CD14-positive monocyte (primary cell): ENCODE measurements around the gene CRISPLD2. TPM values are rescaled to one million over a fixed set of nuclear protein-coding genes. Genes with fewer than 3 reads are reported as not detected.

ENCODE experiments used
- DNase-seq, 3 donors: peaks; one replicate each; pipeline ENCODE4 v3.0.0-alpha.2; 2011 to 2022
- H2AFZ ChIP-seq: 2 replicates; pipeline ENCODE4 v1.6.0; 2012; ENCODE audit warnings: mild to moderate bottlenecking, low read depth, low read length, inconsistent platforms; ENCODE audit not compliant: insufficient read depth, poor library complexity, severe bottlenecking
- H3K27ac ChIP-seq, 2 donors: 1 replicate in 1 of 2; 2 replicates in 1 of 2; pipeline ENCODE4 v1.5.1; 2012 to 2013; ENCODE audit warnings: low read length in 2 of 2, control low read depth in 1 of 2, inconsistent platforms in 1 of 2, low read depth in 1 of 2, mild to moderate bottlenecking in 1 of 2
- H3K27me3 ChIP-seq, 2 donors: one replicate each; pipeline versions ENCODE4 v1.6.0 to v1.6.1; 2011 to 2013; ENCODE audit warnings: low read length in 2 of 2; ENCODE audit not compliant: control insufficient read depth in 2 of 2, insufficient read depth in 2 of 2
- H3K36me3 ChIP-seq, 2 donors: replicated peaks in 1 of 2; 1 replicate in 1 of 2; 2 replicates in 1 of 2; pipeline versions ENCODE4 v1.5.1 to v1.6.1; 2012 to 2013; ENCODE audit warnings: low read length in 2 of 2, control low read depth in 1 of 2, inconsistent platforms in 1 of 2, mild to moderate bottlenecking in 1 of 2; ENCODE audit not compliant: insufficient read depth in 2 of 2, control insufficient read depth in 1 of 2
- H3K4me1 ChIP-seq, 2 donors: 1 replicate in 1 of 2; 2 replicates in 1 of 2; pipeline versions ENCODE4 v1.5.1 to v1.6.1; 2012 to 2013; ENCODE audit warnings: low read length in 2 of 2, control low read depth in 1 of 2, inconsistent platforms in 1 of 2, mild to moderate bottlenecking in 1 of 2, moderate library complexity in 1 of 2; ENCODE audit not compliant: insufficient read depth in 2 of 2, control insufficient read depth in 1 of 2
- H3K4me2 ChIP-seq: replicated peaks from 2 replicates; pipeline ENCODE3; 2012; ENCODE audit warnings: low read length, moderate library complexity, mild to moderate bottlenecking; ENCODE audit not compliant: poor library complexity, severe bottlenecking; ENCODE audit errors: extremely low read depth
- H3K4me3 ChIP-seq, 3 experiments: fragments of 200-600 bp in 1 of 3; sonication (generic) in 1 of 3; replicated peaks in 1 of 3; 1 replicate in 2 of 3; 2 replicates in 1 of 3; pipeline ENCODE4 v1.5.1; 2011 to 2013; ENCODE audit warnings: low read length in 3 of 3, mild to moderate bottlenecking in 3 of 3, control low read depth in 2 of 3, low read depth in 2 of 3, inconsistent platforms in 1 of 3, moderate library complexity in 1 of 3
- H3K79me2 ChIP-seq: 2 replicates; pipeline ENCODE4 v1.6.0; 2012; ENCODE audit warnings: mild to moderate bottlenecking, control low read depth, inconsistent platforms, low read length, moderate library complexity; ENCODE audit not compliant: insufficient read depth
- H3K9ac ChIP-seq: 2 replicates; pipeline ENCODE4 v1.6.0; 2017; ENCODE audit warnings: low read length, mild to moderate bottlenecking; ENCODE audit not compliant: insufficient read depth, poor library complexity, severe bottlenecking
- H3K9me3 ChIP-seq, 2 donors: replicated peaks in 1 of 2; 1 replicate in 1 of 2; 2 replicates in 1 of 2; pipeline versions ENCODE4 v1.5.1 to v1.6.1; 2012 to 2013; ENCODE audit warnings: low read length in 2 of 2, control low read depth in 1 of 2; ENCODE audit not compliant: control insufficient read depth in 1 of 2, insufficient read depth in 1 of 2
- H4K20me1 ChIP-seq: 2 replicates; pipeline ENCODE4 v1.6.0; 2012; ENCODE audit warnings: mild to moderate bottlenecking, low read length, control low read depth, moderate library complexity; ENCODE audit not compliant: insufficient read depth
- H3K27ac Mint-ChIP-seq, 7 donors: one replicate each; pipeline ENCODE4 v1.8.0; 2020; ENCODE audit warnings: mild to moderate bottlenecking in 7 of 7, mixed read lengths in 7 of 7, moderate library complexity in 6 of 7, inconsistent platforms in 2 of 7
- H3K27me3 Mint-ChIP-seq, 3 donors: one replicate each; pipeline ENCODE4 v1.8.0; 2021 to 2022; ENCODE audit warnings: low read depth in 3 of 3, mild to moderate bottlenecking in 3 of 3, mixed read lengths in 3 of 3, moderate library complexity in 3 of 3, inconsistent platforms in 1 of 3
- H3K36me3 Mint-ChIP-seq, 2 donors: one replicate each; pipeline ENCODE4 v1.8.0; 2020; ENCODE audit warnings: mixed read lengths in 2 of 2, inconsistent platforms in 1 of 2, mild to moderate bottlenecking in 1 of 2
- H3K4me1 Mint-ChIP-seq: one replicate; pipeline ENCODE4 v1.8.0; 2020; ENCODE audit warnings: mild to moderate bottlenecking, mixed read lengths
- H3K4me3 Mint-ChIP-seq, 2 donors: one replicate each; pipeline ENCODE4 v1.8.0; 2020; ENCODE audit warnings: mild to moderate bottlenecking in 2 of 2, mixed read lengths in 2 of 2, moderate library complexity in 1 of 2
- H3K9me3 Mint-ChIP-seq, 7 donors: one replicate each; pipeline ENCODE4 v1.8.0; 2020 to 2022; ENCODE audit warnings: mixed read lengths in 7 of 7, mild to moderate bottlenecking in 6 of 7, moderate library complexity in 6 of 7, inconsistent platforms in 2 of 7
- CTCF ChIP-seq: fragments of 200-600 bp; IDR thresholded peaks from one replicate; pipeline ENCODE4 v1.8.0; 2022; ENCODE audit warnings: antibody characterized with exemption, mild to moderate bottlenecking
- WGBS: methylation state at CpG from one replicate; pipeline ENCODE4 v1.1.5; 2013; ENCODE audit warnings: missing lambda C conversion rate; ENCODE audit not compliant: insufficient coverage; 5-methylcytosine and 5-hydroxymethylcytosine counted together
- intact Hi-C, 2 donors: fragments of 100-400 bp; cut with micrococcal nuclease; formaldehyde crosslinking; loops; one replicate each; pipeline versions ENCODE4 v1.15.0 to v1.15.1; 2023
- polyA plus RNA-seq, 3 donors: library from polyadenylated mRNA; depleted of rRNA in 1 of 3; unstranded in 2 of 3; stranded (reverse) in 1 of 3; fragments of 300-500 nt in 2 of 3; fragments of >200 nt in 1 of 3; fragmentation: Illumina TruSeq in 2 of 3; gene quantifications; 1 replicate in 2 of 3; 2 replicates in 1 of 3; pipeline ENCODE4 v1.2.3, GENCODE V29; 2012 to 2021

Gene CRISPLD2
- polyA plus RNA-seq, 3 donors, result 40.7 to 90.4 (median 69.0) TPM

DNA sequence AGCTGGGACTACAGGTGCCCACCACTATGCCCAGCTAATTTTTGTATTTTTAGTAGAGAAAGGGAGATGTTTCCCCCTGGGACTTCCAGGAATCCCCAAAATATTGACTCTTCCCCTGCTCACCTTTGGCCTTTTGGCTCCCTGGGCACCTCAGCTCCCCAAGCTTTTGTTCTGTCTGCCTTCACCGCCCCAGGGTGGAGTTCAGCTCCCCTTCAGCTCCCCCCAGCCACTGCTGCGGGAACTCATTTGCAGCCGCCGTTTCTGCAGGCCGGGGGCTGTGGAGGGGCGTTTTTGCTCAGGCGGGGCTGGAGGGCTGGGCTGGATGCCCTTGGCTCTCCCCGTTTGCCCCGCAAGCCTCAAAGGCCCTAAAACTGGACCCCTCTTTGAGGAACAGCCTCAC is 47.9 kb downstream of the CRISPLD2 start:
- no peaks in the 10 kb centered on the region for H3K79me2 ChIP-seq
- H3K4me1 Mint-ChIP-seq, result no peaks in the 10 kb centered on the region
- peaks cover 0 to 3% (median 0%) of the 10 kb centered on the region in 7 donors for H3K9me3 Mint-ChIP-seq
- peaks cover 0 to 3% of the 10 kb centered on the region in 2 donors for H3K27me3 ChIP-seq
- no peak overlapping the region for H3K4me2 ChIP-seq
- 73% methylated on average over 4 of the region's 9 CpGs for WGBS
- H3K4me1 ChIP-seq, result no peaks in the 10 kb centered on the region
- peaks cover 88 to 97% of the 10 kb centered on the region in 2 donors for H3K36me3 Mint-ChIP-seq
- H3K9ac ChIP-seq, result no peak overlapping the region
- intact Hi-C loops, result no loop called here
- H4K20me1 ChIP-seq, result no peaks in the 10 kb centered on the region
- peak overlapping the region in 1 of 2 donors; percentile 7 for H3K4me3 Mint-ChIP-seq
- H3K36me3 ChIP-seq, result peaks cover 59 to 94% of the 10 kb centered on the region in 2 donors
- H3K27ac Mint-ChIP-seq, result peak overlapping the region in 1 of 7 donors; percentile 62
- H3K4me3 ChIP-seq, result no peak overlapping the region
- H3K27ac ChIP-seq, result no peak overlapping the region
- TF ChIP-seq CTCF, result no peak
- no peaks in the 10 kb centered on the region for H3K9me3 ChIP-seq
- DNase-seq, result no peak
- H2AFZ ChIP-seq, result no peak overlapping the region
- peaks cover 6 to 11% (median 10%) of the 10 kb centered on the region in 3 donors for H3K27me3 Mint-ChIP-seq

DNA sequence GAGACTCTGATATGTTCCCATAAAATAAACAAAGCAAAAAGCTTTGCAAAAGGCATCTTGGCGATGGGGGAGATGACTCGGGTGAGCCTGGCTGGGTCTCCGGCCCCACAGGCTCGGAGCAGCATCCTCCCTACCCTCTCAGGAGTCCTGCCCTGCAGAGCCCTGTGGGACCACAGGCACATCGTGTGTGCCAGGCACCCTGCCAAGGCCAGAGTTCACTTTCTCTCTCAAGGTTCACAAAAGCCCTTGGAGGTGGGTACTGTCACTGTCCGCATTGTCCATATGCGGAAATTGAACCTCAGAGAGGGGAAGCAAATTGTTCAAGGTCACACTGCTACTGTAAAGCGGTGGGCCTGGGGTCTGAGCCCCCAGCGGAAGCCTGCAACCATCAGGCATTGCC is 48.5 kb downstream of the CRISPLD2 start:
- intact Hi-C loops, result no loop called here

More for the DNA sequence above, 48.5 kb downstream of the CRISPLD2 start:
- no peak for TF ChIP-seq CTCF
- H3K9ac ChIP-seq, result no peak overlapping the region
- peaks cover 59 to 94% of the 10 kb centered on the region in 2 donors for H3K36me3 ChIP-seq
- H3K79me2 ChIP-seq, result no peaks in the 10 kb centered on the region
- WGBS, result 92% methylated on average over 7 of the region's 9 CpGs
- Mint-ChIP-seq H3K4me3 (no peak overlapping the region), H3K27ac (no peak overlapping the region), H3K9me3 (peaks cover 0 to 3% (median 0%) of the 10 kb centered on the region in 7 donors), H3K27me3 (peaks cover 6 to 11% (median 10%) of the 10 kb centered on the region in 3 donors), H3K36me3 (peaks cover 87 to 97% of the 10 kb centered on the region in 2 donors), H3K4me1 (no peaks in the 10 kb centered on the region)
- no peaks in the 10 kb centered on the region for H3K9me3 ChIP-seq
- H4K20me1 ChIP-seq, result no peaks in the 10 kb centered on the region
- H3K4me2 ChIP-seq, result no peak overlapping the region
- H3K4me3 ChIP-seq, result no peak overlapping the region
- no peak for DNase-seq
- no peaks in the 10 kb centered on the region for H3K4me1 ChIP-seq
- no peak overlapping the region for H3K27ac ChIP-seq
- no peak overlapping the region for H2AFZ ChIP-seq
- peaks cover 0 to 1% of the 10 kb centered on the region in 2 donors for H3K27me3 ChIP-seq
